ENCODE measurements around the gene SERINC5.
"Not testable (repeated sequence)": the region's sequence is repeated elsewhere in the genome, so short reads cannot be mapped to it uniquely, and the experiment has no call there.

SERINC5 gene

DNA sequence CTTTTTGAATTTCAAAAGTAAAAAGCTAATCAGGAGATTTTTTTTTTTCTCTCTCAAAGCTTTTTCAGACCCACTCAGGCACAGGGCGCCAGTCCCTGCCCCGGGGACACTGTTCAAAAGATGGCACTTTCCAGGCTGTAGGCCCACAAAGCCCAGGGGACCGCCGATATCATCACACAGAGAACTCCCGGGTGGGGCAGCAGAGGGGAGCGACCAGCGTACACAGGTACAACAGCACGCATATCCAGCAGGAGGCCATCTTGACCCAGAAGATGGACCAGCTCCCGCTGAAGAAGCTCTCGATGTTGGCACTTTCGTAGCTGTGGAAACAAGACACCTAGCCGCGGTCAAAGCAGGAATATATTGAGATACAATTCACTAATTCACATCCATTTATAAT is 112.4 kb downstream of the SERINC5 start:
- DNase-seq (ENCODE audit: low read depth in 3 of 3, low spot score in 1 of 3), result no peak

DNA sequence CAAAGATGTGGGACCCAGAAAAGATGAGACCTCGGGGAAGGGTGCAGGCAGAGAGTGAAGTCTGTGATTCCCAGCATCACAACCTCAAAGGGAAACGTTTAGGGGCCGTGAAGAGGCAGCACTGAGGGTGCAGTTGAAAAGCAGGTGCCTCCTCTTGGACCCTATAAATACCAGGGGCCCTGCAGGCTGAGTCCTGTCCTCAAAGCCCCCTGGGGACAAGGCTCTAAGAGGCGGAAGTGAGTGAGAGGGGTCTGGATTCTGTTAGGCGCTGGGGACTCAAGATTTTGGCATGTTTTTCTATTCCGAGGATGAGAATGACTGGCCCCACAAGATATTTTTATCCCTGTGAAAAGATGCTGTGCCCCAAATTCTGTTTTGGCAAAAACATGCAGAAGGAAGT is 112.9 kb downstream of the SERINC5 start:
- no peak for DNase-seq (ENCODE audit: low read depth in 3 of 3, low spot score in 1 of 3)

DNA sequence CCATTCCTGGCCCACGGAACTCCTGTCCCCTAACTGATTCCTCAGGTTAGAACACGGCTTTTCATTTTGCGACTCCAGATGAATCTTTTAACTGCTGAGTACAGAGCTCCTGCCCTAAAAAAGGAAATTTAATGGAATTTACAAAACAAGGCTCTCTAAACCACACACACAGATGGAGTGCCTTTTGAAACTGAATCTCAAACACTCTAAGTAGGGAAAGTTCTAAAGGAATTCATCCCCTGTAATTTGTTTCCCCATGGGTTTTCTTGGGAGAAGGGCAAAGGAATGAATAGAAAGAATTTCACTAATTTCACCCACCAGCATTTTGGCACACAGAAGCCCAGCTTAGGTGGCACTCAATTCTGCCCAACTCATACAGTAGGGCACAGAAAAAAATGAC is 114.2 kb downstream of the SERINC5 start:
- no peak for DNase-seq (ENCODE audit: low read depth in 3 of 3, low spot score in 1 of 3)

DNA sequence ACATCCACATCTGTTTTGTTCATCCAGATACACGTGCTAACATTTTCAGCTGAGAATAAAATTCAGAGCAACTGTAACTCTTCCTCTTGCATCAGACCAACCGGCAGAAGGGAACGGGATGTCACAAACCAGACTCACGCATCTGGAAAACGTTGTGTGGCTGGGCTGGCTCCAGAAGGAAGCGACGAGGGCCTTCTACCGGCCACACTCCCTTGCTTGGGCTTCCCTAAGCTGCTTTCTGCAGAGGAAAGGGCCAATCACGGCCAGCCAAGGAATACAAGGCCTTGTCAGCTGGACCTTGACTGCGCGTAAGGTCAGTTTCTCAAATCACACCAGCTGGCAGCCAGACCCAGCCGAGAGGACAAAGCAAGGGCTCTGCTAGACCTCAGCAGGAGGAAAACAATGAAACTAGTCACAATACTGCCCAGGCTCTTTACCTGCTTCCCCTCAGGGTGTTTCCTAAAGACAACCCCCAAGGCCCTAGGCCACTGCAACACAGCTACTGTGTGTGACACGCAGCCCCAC is 114.6 kb downstream of the SERINC5 start:
- no peak for DNase-seq (ENCODE audit: low read depth in 3 of 3, low spot score in 1 of 3)

DNA sequence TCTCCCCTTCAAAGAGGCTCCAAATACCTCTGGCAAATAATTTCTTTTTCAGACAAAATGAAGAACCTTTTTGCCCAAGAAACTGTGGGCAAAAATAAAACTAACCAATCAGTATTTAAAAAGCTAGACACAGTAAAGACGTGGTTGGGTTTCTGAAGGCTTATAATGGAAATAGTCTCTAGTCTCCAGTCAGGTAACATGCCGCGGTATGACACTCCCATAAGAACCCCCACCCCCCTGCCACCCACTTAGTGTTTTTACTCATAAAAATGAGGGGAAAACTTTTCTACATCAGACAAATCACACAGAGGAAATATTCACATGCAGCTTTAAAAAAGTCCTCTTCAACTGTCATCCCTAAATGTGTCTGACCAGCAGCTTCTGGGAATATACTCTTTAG is 115.4 kb downstream of the SERINC5 start:
- DNase-seq (ENCODE audit: low read depth in 3 of 3, low spot score in 1 of 3), result peak in 1 of 3 donors; percentile 35

DNA sequence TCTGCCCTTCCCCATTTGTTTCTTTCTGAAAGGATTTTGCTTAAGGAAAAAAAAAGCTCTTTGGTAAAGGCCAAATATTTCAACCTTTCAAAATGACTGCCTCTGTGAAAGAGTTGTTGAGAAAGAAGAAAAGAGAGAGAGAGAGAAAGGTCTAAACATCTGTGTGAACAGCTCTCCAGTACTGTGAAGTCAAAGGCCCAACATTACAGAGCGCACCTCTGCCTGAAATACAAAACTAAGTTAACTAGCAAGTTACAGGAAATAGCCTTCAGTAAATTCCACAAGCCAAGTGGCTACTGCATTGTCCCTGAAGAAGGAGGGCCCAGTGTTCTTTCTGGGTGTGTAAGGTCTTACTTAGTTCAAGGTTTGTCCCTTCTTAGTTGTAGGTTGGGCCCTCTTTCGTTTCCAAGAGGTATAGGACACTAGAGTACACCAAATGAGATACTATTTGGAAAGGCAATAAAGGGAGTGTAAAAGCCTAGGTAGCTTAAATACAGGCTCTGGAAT is 116.3 kb downstream of the SERINC5 start:
- no peak for DNase-seq (ENCODE audit: low read depth in 3 of 3, low spot score in 1 of 3)

DNA sequence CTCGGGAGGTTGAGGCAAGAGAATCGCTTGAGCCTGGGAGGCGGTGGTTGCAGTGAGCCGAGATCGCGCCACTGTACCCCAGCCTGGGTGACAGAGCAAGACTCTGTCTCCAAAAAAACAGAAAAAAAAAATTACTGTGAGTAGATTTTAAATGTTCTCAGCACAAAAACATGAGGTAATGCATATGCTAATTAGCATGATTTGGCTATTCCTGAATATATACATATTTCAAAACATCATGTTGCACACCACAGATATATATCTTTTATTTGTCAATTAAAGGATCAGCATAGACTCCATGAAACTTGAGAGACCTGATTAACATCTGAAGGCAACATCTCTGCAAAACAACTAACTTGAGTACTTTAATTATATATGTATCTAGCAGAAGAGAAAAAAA is 117.4 kb downstream of the SERINC5 start:
- no peak for DNase-seq (ENCODE audit: low read depth in 3 of 3, low spot score in 1 of 3)

DNA sequence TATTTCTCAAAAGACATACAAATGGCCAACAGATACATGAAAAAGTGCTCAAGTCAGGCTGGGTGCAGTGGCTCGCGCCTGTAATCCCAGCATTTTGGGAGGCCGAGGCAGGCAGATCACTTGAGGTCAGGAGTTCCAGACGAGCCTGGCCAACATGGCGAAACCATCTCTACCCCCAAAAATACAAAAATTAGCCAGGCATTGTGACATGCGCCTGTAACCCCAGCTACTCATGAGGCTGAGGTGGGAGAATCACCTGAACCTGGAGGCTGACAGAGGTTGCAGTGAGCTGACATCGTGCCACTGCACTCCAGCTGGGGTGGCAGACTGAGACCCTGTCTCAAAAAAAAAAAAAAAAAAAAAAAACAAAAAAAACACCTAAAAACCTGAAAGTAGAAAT is 119.0 kb downstream of the SERINC5 start:
- not testable (repeated sequence) for DNase-seq (ENCODE audit: low read depth in 3 of 3, low spot score in 1 of 3)

DNA sequence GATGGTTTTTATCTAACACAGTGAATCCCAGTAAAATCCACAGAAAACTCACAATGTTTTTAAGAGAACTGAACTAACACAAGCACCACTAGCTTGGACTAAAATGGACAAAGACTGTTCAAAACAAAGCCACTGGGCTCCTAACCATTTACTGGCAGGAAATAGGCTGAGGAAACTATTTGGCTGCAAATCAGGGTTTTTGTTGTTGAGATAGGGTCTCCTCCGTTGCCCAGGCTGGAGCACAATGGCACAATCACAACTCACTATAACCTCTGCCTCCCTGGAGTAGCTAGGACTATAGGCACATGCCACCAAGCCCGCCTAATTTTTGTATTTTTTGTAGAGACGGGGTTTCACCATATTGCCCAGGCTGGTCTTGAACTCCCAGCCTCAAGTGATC is 121.0 kb downstream of the SERINC5 start:
- no peak for DNase-seq (ENCODE audit: low read depth in 3 of 3, low spot score in 1 of 3)

DNA sequence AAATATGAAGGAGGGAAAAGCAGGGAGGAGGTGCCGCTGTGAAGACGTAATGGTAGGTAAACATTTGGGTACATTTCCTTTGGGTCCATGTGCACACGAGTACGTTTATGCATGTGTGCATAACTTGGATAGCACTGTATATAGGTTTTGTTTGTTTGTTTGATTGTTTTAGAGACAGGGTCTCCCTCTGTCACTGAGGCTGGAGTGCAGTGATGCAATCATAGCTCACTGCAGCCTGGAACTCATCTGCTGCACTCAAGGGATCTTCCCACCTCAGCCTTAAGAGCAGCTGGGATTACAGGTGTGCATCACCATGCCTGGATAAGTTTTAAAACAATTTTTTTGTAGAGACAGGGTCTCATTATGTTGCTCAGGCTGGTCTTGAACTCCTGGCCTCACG is 126.7 kb downstream of the SERINC5 start:
- no peak for DNase-seq (ENCODE audit: low read depth in 3 of 3, low spot score in 1 of 3)

DNA sequence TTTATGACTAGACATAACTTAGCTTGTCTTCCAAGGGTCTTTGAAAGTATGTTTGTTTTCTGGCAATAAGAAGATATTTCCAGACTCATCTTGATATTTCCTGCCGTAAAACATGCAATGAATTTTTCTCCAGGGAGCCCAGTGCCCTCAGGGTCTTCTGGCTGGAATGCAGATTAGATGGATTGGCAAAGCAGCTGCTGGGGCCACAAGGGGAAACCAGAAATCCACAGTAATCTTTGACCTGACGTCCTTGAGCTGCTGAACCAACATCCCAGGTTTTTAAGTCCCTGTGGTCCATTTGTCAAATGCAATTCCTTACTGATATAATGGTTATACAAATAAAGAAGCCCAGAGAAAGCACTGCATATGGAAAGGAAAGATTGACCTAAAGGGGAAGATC is 127.7 kb downstream of the SERINC5 start:
- DNase-seq (ENCODE audit: low read depth in 3 of 3, low spot score in 1 of 3), result no peak

DNA sequence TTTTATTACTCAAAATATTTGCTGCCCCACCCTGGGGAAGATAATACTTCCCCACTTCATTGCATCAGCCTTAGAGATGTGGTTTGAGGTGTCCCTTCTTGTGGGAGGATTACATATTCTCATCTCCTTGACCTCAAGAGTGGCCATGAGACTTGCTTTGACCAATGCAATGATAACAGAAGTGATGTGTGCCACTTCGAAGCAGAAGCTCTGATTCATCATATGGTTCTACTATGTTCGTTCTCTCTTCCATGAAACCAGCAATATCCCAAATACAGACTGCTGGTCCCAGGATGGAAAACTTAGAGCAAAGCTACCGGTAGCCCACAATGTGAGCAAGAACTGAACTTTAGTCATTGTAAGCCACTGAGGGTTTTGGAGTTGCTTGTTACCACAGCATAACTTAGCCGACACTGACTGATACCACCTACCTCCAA is 128.7 kb downstream of the SERINC5 start:
- DNase-seq (ENCODE audit: low read depth in 3 of 3, low spot score in 1 of 3), result no peak

DNA sequence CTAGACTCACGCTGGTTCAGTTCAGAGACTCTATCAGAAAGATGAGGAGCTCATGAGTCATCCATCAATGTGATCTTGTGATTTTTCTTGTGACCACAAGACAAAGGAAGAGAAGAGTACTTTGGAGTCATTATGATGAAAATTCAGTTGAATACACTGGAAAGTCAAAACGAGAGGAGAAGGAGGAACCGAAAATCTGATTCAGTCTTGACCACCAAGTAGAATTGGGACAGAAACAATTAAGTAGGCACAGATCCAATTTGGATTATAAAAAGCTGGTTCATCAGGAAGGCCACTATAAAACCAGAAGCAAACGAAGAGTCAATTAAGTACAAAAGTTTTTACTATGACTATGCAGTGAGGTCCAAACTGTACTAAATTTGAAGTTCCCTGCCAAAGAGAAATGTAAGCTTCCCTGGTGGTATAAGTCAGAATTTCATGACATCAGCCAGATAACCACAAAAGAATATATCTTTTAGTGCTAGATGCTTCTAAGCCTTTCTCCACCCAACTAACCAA is 129.8 kb downstream of the SERINC5 start:
- DNase-seq (ENCODE audit: low read depth in 3 of 3, low spot score in 1 of 3), result no peak

DNA sequence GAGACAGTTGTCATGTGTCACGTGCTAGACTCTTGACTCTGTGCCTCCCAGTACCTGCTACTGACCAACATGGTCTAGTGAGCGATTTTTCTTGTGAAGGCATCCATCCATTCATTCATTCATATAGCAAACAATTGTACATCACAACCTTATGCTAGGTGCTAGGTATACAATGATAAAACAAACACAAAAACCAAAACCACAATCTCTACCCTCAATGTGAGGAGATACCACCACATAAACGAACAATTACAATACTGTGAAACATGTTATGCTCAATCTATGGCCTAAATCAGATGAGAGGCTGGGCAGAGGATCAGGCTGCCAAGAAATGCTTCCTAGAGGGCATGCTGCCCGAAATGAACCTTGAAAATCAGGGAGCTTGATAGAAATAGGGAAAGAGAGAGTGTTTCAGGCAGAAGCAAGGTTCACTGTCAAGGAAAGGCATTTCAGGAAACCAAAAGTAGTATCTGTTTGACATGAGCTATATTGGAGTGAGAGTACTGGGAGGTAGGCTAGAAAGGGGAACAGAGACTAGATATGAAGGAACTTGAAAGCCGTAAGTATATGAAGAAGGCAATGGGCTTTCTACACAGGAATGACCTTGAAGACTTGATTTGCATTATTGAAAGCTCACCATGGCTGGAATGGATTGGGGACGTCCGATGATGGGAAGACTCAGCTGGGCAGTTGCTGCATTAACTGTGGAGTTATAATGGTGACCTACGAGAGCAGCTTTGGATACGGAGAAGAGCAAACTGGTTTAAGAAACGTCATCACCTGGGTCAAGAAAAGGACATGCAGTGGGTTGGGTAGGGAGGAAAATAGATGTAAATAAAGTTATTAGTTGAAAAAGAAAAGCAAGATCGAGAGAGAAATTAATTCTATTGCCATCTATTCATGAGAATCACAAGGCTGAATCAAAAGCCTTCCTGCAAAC is 130.6 kb downstream of the SERINC5 start:
- no peak for DNase-seq (ENCODE audit: low read depth in 3 of 3, low spot score in 1 of 3)

DNA sequence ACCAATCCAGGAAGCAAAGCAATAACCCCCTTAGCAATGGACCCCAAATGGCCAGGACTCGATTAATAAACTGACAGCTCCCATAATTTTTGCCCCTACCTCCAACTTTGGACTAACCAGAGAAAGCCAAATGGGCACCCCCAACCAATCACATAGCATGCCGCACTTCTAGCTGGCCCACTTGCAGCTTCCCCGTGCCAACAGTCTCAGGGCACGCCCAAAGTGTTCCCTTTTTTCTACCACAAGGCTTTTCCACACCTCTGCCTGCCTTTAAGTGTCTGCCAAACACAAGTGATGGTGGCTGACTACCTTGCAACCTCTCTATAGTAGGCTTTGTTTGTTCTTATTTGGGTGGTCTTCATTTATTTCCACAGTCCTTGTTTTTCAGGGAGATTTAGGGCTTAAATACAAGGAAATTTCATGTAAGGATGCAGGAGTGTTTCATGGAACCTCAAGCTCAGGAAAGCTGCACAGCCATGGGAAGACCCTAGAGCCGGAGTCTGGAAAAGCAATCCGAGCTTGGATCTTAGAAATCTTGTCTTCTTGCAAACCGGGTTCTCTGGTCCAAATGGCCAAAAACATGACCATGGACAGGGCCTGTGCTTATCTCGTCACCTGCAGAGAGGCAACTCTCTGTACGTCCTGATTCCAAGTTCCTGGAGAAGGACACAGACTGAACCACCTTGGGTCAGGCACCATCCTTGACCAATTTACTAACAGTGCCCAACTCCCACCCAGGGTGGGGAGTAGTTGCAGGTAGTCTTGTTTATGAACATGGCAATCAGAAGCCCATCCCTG is 131.5 kb downstream of the SERINC5 start:
- DNase-seq (ENCODE audit: low read depth in 3 of 3, low spot score in 1 of 3), result no peak

DNA sequence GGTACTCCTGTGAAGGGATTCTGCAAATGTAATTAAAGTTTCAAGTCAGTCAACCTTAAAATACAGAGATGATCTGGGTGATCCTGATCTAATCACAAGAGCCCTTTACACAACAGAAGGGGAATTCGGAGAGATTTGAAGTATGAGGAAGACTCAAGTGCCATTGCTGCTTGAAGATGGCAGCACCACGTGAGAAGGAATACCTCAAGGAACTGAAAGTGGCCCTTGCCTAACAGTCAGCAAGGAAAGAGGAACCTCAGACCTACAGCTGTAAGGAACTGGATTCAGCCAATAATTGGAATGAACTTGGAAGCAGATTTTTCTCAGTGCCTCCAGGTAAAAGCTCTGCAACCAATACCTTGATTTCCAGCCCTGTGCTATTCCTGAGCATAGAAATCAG is 133.3 kb downstream of the SERINC5 start:
- DNase-seq (ENCODE audit: low read depth in 3 of 3, low spot score in 1 of 3), result no peak

DNA sequence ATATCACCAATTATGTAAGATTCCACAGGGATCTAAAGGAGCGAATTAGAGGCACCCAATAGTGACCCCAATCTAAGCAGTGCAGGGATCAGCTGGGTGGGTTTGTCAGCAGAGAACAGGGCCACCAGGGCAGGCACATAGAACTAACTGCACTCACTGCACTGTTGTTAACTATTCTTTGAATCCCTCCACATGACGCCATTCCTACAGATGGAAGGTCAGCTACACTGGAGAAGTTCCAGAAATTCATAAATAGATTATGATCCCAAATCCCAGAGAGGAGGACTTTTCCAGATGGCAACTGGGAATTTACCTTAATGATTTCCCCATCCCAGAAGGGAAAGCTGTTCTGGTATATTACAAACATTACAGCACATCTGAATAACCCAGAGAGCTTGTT is 136.5 kb downstream of the SERINC5 start:
- no peak for DNase-seq (ENCODE audit: low read depth in 3 of 3, low spot score in 1 of 3)

DNA sequence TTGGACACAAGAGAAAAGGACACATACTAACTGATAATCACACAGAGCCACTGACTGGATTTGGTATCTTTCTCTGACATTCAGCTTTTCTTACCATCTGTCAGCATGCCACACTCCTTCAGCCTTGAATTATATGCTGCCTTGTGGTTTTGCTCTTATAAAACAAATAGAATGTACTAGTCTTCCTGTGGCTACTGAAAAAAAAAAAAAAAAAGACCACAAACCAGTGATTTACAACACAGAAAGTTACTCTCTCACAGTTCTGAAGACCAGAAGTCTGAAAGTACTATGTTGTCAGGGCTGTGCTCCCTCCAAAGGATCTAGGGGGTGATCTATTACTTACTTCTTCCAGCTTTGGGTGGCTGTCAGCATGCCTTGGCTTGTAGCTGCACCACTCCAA is 138.4 kb downstream of the SERINC5 start:
- no peak for DNase-seq (ENCODE audit: low read depth in 3 of 3, low spot score in 1 of 3)

DNA sequence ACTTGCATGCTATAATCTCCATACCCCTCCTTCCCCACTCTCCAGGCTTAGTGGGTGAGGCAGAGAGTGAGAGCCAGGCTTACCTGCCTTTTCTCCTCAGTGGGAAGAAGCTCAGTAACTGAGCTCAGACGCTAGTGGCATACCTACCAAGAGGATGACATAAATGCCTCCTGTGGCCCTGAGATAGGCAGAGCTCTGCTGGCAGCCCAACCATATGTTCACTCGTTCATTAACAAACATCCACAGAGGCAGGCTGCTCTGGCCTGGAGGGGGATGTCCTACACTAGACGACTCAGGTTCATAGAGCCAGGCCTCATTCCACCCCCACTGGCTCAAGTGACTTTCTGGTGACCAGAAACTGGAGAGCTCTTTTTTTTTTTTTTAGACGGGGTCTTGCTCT is 139.4 kb downstream of the SERINC5 start:
- DNase-seq (ENCODE audit: low read depth in 3 of 3, low spot score in 1 of 3), result no peak

DNA sequence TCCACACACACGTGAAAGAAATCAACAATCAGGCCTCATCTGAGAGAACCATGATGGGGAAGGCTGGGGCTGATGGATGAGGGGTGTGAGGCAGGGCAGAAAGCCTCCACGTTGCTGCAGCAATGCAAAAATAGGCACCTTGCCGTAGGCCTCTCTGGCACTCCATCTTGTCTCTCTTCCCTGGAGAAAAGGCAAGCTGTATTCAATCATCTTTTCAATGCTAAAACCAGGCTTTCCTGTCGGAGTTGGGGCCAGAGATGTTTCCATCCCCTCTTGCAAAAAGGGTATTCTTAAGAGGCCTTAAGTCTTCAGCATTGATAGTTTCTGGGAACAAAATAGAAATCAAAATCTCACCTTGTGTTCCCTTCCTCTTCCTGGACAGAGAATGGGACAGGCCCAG is 139.8 kb downstream of the SERINC5 start:
- no peak for DNase-seq (ENCODE audit: low read depth in 3 of 3, low spot score in 1 of 3)

DNA sequence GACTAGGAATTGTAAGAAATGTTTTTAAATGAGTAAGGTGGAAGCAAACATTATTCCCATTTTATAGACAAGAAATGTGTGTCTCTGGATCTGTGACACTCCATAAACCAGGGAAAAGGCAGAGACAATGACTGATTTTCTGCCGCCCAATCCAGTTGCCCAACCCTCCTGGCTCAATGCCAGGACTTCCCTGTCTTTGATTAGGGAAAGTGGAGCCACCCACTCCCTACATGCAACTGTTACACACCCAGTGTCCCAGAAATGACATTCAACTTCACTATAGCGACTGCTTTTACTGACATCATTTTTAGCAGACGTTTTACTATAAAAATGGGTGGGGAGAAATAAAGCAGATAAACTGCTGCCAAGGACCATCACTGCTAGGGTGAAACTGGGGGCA is 141.0 kb downstream of the SERINC5 start:
- DNase-seq (ENCODE audit: low read depth in 3 of 3, low spot score in 1 of 3), result no peak
